Measurements from ENCODE around the gene PDCD1. TPM values are rescaled to one million over a fixed set of nuclear protein-coding genes. Genes with fewer than 3 reads are reported as not detected.

The PDCD1 gene
- total RNA-seq, 2 donors from 2014 or later = 22.5 to 25.4 TPM

DNA sequence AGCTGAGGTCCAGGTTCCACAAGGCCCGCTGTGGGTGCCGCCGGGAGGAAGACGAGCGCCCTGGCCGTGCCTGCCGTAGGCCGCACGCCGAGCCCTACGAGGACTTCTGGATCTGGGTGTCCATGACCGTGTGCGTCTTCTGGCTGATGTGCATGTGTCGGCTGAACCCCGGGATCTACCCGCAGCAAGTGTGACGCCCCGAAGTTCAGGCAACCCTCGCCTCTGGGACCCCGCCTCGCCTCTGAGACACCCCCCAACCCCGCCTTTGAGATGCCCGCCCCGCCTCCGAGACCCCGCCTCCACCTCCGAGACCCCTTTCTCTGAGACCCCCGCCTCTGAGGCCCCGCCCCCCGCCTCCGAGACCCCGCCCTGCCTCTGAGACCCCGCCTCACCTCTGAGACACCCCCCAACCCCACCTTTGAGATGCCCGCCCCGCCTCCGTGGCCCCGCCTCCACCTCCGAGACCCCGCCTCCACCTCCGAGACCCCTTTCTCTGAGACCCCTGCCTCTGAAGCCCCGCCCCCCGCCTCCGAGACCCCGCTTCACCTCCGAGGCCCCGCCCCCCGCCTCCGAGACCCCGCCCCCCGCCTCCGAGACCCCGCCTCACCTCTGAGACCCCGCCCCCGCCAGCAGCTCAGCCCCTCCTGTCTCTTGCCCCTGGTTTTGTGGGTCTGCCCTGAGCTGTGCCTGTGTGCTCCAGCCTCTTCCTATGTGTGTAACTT, 14.5 kb upstream of the PDCD1 start:
- no peaks in the 10 kb centered on the region for H3K9me3 Mint-ChIP-seq
- H3K27ac Mint-ChIP-seq = no peak overlapping the region
- H3K36me3 Mint-ChIP-seq = no peaks in the 10 kb centered on the region
- ATAC-seq (no peak), DNase-seq (ENCODE audit: low spot score in 2 of 2) (no peak)

DNA sequence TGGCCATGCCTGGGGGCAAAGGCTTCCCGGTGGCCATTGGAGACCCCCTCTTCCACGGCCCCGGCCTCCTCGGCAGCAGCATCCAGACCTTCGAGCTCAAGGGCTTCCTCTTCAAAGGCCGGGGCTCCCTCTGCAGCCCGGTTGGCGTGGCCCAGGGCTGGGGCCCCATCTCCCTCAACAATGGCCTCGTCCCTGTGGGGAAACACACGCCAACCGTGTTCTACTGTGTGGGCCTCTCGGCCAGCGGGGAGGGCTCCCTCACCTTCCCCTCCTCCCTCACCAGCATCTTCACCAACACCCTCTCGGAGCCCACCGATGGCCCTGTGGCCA, 13.6 kb upstream of the PDCD1 start:
- no peak for DNase-seq (ENCODE audit: low spot score in 2 of 2)
- Mint-ChIP-seq H3K9me3 (no peaks in the 10 kb centered on the region), H3K27ac (no peak overlapping the region), H3K36me3 (no peaks in the 10 kb centered on the region)
- no peak for ATAC-seq

DNA sequence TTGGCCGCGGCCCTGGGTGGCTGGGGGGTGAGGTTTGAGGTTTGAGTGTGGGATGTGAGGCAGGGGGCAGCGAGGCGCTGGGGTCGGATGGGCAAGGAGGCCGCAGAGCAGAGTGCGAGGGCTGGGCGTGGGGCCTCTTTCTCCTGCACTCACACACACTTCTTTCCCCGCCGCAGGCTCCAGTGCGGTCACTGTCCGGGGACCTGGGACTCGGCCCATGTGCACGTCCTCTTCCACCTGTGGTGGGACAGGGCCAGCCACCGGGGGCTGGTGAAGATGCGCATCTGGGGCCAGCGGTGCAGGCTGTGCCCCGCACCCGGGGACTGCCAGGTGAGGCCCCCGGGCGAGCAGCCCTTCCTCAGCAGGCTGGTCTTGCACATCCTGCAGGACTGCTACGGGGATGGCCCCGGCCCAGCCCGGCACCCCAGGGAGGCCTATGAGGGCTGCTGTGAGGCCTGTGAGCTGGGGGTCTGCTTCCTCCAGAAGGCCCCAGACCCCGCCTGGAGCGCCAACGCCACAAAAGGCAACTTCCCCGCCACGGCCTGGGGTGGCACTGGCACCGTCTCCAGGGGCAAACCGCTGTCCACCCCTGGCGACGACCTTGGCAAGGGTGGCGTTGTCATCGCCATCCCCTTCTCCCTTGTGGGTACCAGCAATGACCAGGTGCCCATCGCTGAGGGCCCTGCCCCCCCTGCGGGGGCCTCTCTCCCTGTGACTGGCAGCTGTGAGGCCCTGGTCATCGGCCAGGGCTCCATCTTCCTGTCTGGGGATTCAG, 13.0 kb upstream of the PDCD1 start:
- ATAC-seq = no peak
- Mint-ChIP-seq H3K27ac (no peak overlapping the region), H3K36me3 (no peaks in the 10 kb centered on the region), H3K9me3 (no peaks in the 10 kb centered on the region)
- DNase-seq (ENCODE audit: low spot score in 2 of 2) = no peak

DNA sequence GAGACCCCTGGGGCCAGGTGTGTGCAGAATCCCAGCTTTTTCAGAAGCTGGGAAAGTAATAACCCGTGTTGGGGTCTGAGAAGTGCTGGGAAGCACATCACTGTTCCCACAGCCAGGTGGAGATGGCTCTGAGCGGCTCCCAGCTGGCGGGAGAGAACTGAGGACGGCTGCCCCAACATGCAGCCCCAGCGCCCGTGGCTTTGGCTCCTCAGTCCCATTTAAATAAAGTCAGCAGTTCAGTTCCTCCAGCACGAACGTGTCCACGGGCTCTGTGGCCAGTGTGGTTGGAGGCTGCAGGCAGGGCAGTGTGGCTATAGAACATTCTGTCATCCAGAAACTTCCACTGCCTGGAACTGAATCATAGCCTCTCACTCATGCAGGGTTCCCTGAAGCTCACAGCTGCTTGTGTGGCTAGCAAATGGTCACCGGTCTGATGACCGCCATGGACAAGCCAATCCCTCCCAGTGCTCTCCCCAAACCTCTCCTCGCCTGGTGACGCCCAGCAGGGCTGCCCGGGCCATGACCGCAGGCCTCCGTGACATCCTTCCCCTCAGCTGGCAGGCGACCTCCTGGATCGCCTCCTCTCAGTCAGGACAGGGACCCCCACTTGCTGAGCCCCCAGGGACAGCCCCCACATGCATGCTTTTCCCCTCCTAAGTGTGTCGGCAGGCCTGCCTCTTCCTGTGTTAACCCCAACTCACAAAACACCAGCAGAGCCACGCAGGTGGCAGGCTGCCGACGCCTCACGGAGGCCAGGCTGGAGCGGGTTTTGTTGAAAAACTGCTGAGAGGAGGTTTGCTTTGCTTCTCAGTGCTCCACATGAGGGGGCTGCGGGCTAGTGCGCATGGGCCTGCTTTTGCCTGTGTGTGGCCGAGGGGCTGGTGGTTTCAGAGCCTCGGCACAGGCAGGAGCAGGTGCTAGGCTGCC, 12.2 kb upstream of the PDCD1 start:
- Mint-ChIP-seq H3K9me3 (no peaks in the 10 kb centered on the region), H3K27ac (no peak overlapping the region)
- peak in 1 of 2 donors; percentile 17 for ATAC-seq

DNA sequence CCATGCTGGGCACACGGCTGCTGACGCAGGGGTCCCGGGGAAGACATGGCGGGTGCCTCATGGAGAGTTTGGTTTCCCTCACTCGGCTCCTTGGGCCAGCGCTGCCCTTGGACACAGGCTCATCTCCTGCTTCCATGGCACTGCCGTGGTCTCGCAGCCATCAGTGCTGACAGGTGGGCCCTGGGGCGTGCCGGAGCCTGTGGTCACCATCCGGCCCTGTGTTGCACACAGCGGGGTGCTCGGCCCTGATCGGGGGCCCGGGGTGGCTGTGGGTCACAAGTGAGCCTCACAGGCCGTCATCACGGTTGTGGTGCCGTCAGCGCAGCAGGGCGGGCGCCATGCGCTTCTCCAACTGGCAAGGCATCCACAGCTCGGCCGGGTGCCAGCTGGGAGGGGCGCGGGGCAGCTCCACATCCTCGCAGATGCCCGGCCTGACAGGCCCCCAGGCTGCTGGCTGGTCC, 11.4 kb upstream of the PDCD1 start:
- Mint-ChIP-seq H3K27ac (no peak overlapping the region), H3K36me3 (no peaks in the 10 kb centered on the region), H3K9me3 (peaks cover 0 to 1% of the 10 kb centered on the region in 2 donors)
- DNase-seq (ENCODE audit: low spot score in 2 of 2) (no peak), ATAC-seq (no peak)

More for the DNA sequence above, 12.2 kb upstream of the PDCD1 start:
- no peaks in the 10 kb centered on the region for H3K36me3 Mint-ChIP-seq
- no peak for DNase-seq (ENCODE audit: low spot score in 2 of 2)

DNA sequence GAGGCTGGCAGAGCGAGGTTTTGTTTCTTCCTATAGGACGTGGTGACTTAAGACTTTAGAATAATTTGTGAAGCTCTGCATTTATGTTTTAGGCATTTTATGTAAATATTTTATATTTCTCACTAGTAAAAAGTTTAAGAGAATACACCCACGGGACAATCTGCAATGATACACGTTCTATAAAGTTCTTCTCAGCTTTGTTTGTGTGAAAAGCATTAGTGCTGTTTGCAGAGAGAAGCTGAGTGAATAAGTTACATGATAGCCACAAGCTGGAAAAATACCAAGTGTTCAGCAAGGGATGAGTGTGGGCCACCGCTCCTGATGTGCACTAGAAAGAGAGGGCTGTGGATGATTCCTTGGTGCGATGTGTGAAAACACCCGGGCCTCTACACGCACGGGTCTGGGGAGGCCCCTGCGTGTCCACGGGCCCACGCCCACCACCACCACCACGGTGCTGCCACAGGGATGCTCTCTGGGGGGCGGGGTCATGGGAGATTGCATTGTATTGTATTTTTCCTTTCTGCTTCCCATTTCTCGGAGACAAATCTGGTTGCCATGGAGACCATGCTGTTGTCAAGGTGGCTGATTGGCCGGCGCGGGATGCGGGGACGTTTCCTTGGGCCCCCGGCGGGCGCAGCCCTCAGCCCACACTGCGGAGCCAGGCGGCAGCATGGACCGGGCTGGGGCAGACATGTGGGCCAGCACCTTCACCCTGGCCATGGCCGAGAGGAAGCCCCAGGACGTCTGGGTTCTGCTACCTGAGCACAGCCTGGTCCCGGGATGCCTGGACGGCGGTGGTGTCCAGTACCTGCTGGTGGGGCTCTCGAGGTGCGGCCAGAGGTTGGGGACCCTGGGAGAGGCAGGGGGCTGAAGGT, 10.6 kb upstream of the PDCD1 start, which contains the start of gene RTP5:
TSS of gene RTP5 (plus strand) at position 643 of the 875 bp plus-strand sequence. CDS start at position 671, 28 bp downstream.
- peak; percentile 5 to 12 for ATAC-seq
- H3K36me3 Mint-ChIP-seq = peaks cover 1 to 2% of the 10 kb centered on the region in 2 donors
- no peak within 1 kb of the TSS for H3K27ac Mint-ChIP-seq
- peaks cover 7 to 9% of the 10 kb centered on the region in 2 donors for H3K9me3 Mint-ChIP-seq
- DNase-seq (ENCODE audit: low spot score in 2 of 2) = no peak

DNA sequence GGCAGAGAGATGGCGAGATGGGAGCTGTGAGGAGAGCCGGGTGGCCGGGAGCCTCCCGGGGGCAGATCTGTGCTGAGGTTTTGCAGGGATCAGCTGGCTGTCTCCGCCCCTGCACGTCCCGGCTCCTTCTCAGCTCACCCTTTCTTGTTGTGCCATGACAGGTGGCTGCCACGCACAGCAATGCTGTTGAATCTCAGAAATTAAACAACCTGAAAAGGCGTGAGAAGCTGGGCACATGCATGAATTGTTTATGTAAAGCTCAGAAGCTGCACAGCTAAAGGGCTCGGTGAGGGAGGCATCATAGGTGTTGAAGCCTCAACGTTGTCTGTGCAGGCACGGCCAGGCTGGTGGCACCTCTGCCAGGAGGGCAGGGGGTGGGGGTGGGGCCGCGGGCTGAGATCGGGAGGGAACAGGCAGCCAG, 10.0 kb upstream of the PDCD1 start:
- Mint-ChIP-seq H3K9me3 (peaks cover 11 to 14% of the 10 kb centered on the region in 2 donors), H3K36me3 (peaks cover 5 to 7% of the 10 kb centered on the region in 2 donors), H3K27ac (no peak overlapping the region)
- DNase-seq (ENCODE audit: low spot score in 2 of 2) (no peak), ATAC-seq (peak in 1 of 2 donors; percentile 8)

DNA sequence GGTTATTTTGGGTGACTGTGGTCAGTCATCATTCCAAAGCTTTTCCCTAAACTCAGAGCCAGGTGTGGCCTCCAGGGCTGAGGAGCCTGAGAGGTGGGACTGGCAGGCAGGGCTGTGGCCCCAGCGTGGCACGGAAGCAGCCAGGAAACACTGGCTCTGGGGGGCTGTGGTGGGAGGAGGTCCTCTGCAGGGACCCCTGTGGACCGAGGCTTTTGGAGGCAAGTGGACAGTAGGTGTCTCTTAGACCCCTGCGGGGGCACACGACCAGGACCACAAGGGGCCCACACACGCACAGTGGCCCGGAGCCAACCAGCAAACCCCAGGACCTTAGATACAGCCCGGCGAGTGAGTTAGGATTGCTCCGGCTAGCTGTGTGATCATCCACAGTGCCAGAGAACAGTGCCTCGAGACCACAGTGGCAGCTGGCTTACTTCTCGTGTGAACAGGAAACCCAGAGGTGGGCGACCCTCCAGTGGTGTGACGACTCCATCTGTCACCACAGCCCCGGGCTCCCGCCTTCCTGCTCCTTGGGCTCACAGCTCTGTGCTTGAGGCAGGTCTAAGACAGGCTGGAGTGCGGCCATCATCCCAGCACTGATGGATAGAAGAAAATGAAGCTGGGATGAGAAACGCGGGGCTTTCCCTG, 9.2 kb upstream of the PDCD1 start:
- Mint-ChIP-seq H3K36me3 (peaks cover 5 to 7% of the 10 kb centered on the region in 2 donors), H3K9me3 (peaks cover 11 to 14% of the 10 kb centered on the region in 2 donors), H3K27ac (no peak overlapping the region)
- DNase-seq (ENCODE audit: low spot score in 2 of 2) = no peak
- peak; percentile 5 to 39 for ATAC-seq

DNA sequence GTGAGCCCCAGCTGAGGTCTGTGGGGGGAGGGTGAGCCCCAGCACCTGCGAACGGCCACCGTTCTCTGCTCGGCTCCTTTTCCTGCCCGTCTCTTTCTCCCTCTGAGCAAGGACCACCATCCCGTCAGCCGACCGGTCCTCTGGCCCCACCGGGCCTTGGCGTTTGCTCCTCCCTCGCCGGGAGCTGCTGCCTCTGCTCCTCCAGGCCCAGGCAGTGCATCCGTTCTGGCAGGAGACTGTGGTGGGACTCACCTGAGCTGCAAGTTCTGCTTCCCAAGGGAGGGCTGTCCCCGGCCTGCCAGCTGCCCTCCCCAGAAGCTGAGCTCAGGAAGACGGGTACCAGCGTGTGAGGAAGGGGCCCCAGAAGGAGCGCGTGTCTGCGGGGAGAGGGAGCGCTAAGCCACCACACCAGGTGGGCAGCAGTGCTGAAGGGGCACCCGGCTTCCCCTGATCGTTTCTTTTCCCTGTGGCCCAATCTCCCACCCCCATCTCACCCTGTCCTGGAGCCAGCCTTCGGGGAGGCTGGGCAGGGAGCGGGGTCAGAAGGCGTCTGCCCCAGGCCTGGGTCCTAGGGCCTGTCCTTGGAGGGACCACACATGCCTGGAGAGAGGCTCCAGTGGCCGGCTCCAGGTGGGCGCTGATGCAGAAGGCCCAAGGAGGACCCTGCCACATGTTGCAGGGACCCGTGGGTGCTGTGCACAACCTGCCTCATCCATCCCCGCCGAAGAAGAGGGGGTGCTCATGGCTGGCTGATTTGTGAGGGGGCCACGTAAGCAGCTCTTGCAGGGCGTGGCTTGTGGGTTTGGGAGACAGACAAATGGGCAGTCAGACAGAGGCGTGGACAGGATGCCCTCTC, 8.3 kb upstream of the PDCD1 start:
- no peak for DNase-seq (ENCODE audit: low spot score in 2 of 2)
- no peak overlapping the region for H3K27ac Mint-ChIP-seq
- peaks cover 5 to 12% of the 10 kb centered on the region in 2 donors for H3K36me3 Mint-ChIP-seq
- peaks cover 11 to 16% of the 10 kb centered on the region in 2 donors for H3K9me3 Mint-ChIP-seq
- no peak for ATAC-seq

DNA sequence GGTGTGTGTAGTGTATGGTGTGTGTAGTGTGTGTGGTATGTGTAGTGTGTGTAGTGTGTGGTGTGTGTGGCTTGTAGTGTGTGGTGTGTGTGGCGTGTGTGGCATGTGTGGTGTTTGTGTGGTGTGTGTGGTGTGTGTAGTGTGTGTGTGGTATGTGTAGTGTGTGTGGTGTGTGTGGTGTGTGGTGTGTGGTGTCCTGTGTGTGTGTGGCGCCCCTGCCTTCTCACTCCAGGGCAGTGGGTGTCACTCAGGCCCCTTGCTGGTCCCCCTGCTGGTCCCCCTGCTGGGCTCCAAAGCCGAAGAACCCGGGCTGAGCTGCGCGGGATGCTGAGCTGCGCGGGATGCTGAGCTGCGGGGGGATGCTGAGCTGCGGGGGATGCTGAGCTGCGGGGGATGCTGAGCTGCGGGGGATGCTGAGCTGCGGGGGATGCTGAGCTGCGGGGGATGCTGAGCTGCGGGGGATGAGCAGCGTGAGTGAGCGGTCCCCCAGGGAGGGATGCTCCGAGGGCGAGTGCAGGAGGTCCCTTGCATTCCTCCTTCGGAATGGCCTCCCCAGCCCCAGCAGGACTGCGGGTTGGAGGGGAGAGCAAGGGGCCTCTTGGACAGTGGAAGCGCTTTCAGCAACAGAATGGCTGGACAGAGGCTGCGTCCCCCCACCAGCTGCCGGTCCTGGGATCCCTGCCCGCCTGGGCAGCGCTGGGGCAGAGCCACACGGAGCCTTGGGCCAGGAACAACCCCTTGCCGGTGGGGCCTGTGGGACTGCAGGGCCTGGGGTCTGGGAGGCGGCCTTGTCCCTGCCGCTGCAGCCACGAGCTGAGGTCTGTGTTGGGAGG, 7.5 kb upstream of the PDCD1 start:
- peak overlapping the region in 1 of 2 donors; percentile 33 for H3K27ac Mint-ChIP-seq

DNA sequence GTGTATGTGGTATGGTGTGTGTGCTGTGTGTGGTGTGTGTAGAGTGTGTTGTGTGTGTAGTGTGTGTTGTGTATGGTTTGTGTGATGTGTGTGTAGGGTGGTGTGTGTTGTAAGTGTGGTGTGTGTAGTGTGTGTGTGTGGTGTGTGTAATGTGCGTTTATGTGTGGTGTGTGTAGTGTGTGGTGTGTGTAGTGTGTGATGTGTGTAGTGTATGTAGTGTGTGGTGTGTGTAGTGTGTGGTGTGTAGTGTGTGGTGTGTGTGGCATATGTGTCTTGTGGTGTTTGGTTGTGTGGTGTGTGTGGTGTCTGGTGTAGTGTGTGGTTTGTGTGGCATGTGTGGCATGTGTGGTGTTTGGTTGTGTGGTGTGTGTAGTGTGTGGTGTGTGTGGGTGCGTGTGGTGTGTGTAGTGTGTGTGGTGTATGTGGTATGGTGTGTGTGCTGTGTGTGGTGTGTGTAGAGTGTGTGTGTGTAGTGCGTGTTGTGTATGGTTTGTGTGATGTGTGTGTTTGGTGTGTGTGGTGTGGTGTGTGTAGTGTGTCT, 6.8 kb upstream of the PDCD1 start:
- ATAC-seq (no peak), DNase-seq (ENCODE audit: low spot score in 2 of 2) (no peak)
- Mint-ChIP-seq H3K27ac (peak overlapping the region in 1 of 2 donors; percentile 33), H3K9me3 (peaks cover 11 to 26% of the 10 kb centered on the region in 2 donors), H3K36me3 (peaks cover 5 to 23% of the 10 kb centered on the region in 2 donors)

More for the DNA sequence above, 7.5 kb upstream of the PDCD1 start:
- Mint-ChIP-seq H3K9me3 (peaks cover 11 to 24% of the 10 kb centered on the region in 2 donors), H3K36me3 (peaks cover 5 to 20% of the 10 kb centered on the region in 2 donors)
- DNase-seq (ENCODE audit: low spot score in 2 of 2) (no peak), ATAC-seq (peak; percentile 5 to 20)

DNA sequence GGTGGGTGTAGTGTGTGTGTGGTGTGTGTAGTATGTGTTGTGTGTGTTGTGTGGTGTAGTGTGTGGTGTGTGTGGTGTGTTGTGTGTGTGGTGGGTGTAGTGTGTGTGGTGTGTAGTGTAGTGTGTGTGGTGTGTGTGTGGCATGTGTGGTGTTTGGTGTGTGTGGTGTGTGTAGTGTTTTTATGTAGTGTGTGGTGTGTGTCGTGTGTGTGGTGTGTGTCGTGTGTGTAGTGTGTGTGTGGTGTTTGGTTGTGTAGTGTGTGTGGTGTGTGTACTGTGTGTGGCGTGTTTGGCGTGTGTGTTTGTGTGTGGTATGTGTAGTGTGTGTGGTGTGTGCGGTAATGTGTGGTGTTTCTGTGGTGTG, 6.1 kb upstream of the PDCD1 start:
- DNase-seq (ENCODE audit: low spot score in 2 of 2) (no peak), ATAC-seq (no peak)
- Mint-ChIP-seq H3K27ac (peak overlapping the region in 1 of 2 donors; percentile 33), H3K9me3 (peaks cover 11 to 26% of the 10 kb centered on the region in 2 donors), H3K36me3 (peaks cover 5 to 23% of the 10 kb centered on the region in 2 donors)

DNA sequence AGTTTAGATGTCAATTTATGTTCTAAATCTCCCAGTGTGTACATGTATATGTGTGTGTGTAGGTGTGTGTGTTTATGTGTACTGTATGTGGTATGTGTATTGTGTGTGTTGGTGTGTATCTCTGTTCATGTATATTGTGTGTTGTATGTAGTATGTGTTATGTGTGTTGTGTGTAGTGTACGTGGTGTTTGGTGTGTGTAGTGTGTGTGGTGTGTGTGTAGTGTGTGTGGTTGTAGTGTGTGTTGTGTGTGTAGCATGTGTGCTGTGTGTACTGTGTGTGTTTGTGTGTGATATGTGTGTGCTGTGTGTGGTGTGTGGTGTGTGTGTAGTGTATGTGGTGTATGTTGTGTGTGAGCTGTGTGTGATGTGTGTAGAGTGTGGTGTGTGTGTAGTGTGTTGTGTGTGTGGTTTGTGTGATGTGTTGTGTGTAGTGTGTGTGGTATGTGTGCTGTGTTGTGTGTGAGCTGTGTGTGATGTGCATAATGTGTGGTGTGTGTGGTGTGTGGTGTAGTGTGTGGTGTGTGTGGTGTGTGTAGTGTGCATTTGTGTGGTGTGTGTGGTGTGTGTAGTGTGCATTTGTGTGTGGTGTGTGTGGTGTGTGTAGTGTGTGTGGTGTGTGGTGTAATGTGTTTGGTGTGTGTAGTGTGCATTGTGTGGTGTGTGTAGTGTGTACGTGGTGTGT, 5.6 kb upstream of the PDCD1 start:
- no peak for DNase-seq (ENCODE audit: low spot score in 2 of 2)
- peaks cover 5 to 23% of the 10 kb centered on the region in 2 donors for H3K36me3 Mint-ChIP-seq
- no peak for ATAC-seq
- H3K27ac Mint-ChIP-seq = peak overlapping the region; percentile 33 to 62
- H3K9me3 Mint-ChIP-seq = peaks cover 11 to 26% of the 10 kb centered on the region in 2 donors

All from activated naive CD4-positive, alpha-beta T cell treated with anti-CD3 and anti-CD28 coated beads, Interleukin-2, amount 50 U/mL, for 72 hours (primary cell).